Astrocyte (in vitro differentiated cells and primary cell): ENCODE data around the gene CDC16.

Experiments
- EZH2 ChIP-seq: IDR thresholded peaks from 2 replicates; pipeline ENCODE4 v1.6.1; 2012; ENCODE audit warnings: mild to moderate bottlenecking, low read length, inconsistent platforms; ENCODE audit not compliant: insufficient read depth
- TF ChIP-seq, protein P1 (sequence below): IDR thresholded peaks from 2 replicates; pipeline ENCODE4 v1.5.1; 2011; ENCODE audit warnings: low read depth, mild to moderate bottlenecking, inconsistent platforms, low read length, moderate library complexity; ENCODE audit not compliant: insufficient read depth

DNA sequence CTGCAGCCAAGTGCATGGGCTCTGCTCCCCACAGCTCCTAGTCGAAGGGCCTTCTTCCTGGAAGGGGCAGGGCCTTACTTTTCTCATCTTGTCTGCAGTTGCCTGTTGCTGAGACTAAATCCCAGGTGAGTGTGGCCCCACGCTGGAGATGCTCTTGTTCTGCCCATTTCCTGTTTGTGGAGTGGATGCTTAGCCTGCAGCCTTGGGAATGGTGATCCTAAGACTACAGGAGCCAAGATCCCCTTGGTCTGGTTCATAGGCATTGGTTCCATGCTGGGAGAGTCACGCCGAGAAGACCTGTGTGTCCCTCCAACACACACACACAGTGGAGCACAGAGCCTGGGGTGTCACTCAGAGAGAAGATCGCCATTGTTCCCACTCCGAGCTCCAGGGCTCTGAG is 32.1 kb upstream of the CDC16 start:
- TF ChIP-seq EZH2 = no peak
- TF ChIP-seq, protein P1, sequence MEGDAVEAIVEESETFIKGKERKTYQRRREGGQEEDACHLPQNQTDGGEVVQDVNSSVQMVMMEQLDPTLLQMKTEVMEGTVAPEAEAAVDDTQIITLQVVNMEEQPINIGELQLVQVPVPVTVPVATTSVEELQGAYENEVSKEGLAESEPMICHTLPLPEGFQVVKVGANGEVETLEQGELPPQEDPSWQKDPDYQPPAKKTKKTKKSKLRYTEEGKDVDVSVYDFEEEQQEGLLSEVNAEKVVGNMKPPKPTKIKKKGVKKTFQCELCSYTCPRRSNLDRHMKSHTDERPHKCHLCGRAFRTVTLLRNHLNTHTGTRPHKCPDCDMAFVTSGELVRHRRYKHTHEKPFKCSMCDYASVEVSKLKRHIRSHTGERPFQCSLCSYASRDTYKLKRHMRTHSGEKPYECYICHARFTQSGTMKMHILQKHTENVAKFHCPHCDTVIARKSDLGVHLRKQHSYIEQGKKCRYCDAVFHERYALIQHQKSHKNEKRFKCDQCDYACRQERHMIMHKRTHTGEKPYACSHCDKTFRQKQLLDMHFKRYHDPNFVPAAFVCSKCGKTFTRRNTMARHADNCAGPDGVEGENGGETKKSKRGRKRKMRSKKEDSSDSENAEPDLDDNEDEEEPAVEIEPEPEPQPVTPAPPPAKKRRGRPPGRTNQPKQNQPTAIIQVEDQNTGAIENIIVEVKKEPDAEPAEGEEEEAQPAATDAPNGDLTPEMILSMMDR = no peak
